HG02610 (cell line): ENCODE data around the gene NR4A1.
"Not testable (repeated sequence)": the region's sequence is repeated elsewhere in the genome, so short reads cannot be mapped to it uniquely, and the experiment has no call there.

Experiments
- ATAC-seq: cut with Tn5 transposase; IDR thresholded peaks from one replicate; pipeline ENCODE4 v1.9.1; 2021; ENCODE audit warnings: mild to moderate bottlenecking, moderate library complexity; ENCODE audit not compliant: unreplicated experiment

The NR4A1 gene

GRCh38 chr12:52091869-52092268 lies 40.6 kb downstream of the NR4A1 start:
- ATAC-seq = no peak

GRCh38 chr12:52093346-52093745 lies 42.1 kb downstream of the NR4A1 start:
- no peak for ATAC-seq

- ATAC-seq = no peak
These were observed 45.2 kb downstream of the NR4A1 start for GRCh38 chr12:52096332-52097044.

GRCh38 chr12:52097045-52097666 lies 45.9 kb downstream of the NR4A1 start:
- no peak for ATAC-seq

GRCh38 chr12:52104431-52105089 lies 53.3 kb downstream of the NR4A1 start:
- not testable (repeated sequence) for ATAC-seq
